ENCODE data around the gene CYSTM1.

CYSTM1 gene

GRCh38 chr5:140215276-140215675 lies 40.3 kb downstream of the CYSTM1 start:
- no peak for DNase-seq

DNA sequence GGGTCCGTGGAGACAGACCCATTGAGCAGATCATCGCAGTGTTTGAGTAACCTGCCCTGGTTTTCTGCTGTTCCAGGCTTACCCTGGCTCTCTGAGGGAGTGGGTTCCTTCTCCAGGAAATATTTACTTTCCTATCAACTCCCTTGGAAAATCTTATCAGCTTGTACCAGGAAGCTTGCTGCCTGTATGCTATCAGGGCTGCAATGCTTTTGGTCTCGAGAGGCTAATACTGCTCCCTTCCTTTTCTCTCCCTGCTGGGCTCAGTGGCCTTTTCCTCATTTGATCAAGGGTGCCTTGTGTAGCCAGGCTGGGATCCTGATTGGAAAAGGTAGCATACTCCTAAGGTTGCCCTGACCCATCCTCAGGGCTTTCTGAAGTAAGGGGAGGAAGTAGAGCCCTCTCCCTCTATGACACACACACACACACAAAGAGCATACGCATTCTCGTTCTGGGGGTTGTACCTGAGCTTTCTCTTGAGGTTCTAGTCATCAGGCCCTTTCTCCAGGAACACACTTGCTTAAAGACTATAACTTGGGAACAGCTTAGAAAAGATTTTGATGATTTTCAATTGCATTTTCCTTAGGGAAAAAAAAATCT lies 41.6 kb downstream of the CYSTM1 start:
- DNase-seq = no peak

DNA sequence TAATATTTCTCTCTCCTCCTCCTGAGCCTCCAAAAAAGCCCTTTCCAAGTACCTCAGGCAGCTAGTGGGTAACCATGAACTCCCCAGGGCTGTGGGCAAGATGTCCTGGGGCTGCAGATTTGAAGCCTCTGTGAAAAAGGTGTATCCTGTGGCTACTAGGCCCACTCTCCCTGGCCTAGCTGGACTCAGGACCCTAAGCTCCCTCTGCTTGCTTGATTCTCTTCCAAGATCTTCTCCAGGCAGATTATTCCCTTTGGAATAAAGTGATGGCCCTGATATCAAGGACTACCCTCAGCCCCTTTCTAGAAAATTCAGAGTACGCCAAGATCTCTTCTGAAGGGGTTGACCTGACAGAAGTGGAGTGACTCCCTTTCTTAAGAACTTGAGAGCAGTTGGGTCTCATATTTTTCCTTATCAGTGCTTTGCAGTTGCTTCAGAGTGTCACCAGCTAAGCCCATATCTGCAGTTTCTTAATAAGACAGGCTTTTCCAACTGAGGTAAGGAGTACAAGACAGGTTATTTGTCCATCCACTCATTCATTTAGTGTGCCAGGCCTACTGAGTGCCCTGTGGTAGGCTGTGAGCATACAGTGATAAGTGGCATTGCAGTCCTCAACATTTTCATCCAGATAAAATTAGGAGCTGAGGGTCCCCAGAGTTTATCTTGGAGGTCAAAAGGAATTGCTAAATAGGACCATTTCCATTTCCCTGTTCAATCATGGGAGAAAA lies 42.5 kb downstream of the CYSTM1 start:
- no peak for DNase-seq

DNA sequence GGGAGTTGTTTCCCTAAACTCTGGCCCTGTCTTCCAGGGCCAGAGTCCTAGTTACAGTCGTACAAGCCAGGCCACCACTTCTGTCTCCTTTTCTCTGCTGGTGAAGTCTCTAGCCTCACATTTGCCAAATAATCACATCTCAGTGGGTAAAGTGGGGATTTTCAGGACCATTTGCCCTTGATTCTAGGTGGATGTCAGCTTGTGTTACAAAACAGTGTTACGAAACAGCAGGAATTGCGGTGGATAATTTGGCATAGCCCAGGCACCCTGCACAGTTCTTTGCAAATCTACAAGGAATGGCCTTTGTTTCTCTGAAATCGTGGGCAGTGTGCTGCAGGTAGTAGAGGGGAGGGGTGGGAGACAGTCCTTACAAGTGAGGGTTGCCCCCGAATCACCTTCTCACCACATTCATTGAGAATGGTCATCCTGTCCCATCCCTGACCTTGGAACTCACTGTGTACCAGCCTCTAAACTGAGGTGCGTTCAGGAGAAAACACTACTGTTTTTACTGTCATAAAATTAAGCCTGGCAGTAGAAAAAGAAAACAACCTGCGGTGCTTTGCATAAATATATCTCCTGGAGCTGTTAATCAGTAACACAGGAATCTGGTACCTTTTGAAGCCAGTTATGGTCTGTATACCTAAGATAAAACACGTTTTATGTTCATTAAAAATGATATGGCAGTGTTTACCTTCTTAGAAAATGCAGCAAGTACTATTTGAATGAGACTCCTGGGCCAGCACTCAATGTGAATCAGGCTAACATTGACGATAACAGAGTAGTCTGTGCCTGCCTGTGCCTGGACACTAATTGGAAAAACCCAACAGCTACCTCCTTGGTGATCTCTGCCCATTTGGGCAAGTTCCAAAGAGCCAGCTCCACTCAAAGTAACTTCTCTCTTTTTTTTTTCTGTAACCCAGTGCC lies 44.3 kb downstream of the CYSTM1 start:
- no peak for DNase-seq

GRCh38 chr5:140220032-140220697 lies 45.2 kb downstream of the CYSTM1 start:
- no peak for DNase-seq

DNA sequence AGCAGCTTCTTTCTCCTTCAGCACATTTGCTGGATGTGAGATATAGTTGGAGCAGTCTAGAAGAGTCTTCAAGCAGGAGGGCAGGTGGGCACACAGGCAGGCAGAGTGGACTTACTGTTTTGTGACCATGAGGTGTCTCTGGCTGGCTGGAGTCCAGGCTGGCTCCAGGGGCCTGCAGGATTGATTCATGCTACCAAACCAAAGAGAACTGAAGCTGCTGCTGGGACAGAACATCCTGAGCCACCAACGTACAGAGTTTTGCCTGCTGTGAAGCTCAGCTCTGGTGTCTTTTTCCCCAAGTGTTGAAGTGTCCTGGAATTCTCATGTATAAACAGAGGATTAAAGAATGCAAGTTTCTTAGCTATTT lies 45.7 kb downstream of the CYSTM1 start:
- no peak for DNase-seq

- no peak for DNase-seq
These were observed 46.8 kb downstream of the CYSTM1 start for GRCh38 chr5:140221697-140222223.

DNA sequence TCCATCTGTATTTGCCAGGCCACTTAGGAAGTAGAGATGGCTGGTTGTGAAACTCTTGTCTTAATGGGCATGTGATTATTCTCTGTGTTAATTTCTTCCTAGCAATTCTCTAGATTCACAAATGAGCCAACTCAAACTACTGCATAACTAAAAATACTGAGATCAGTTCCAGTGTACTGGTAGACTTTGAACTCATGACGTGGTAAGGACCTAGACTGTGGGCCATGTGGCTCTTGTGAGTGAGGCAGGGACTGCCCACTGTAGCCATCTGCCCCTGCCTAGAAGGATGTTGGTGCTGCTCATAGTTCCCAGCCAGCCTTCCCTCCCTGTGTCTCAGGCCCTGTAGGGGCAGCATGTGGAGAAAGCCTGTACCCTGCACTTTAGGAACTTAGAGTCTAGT lies 47.4 kb downstream of the CYSTM1 start:
- DNase-seq = no peak

- no peak for DNase-seq
These were observed 48.6 kb downstream of the CYSTM1 start for GRCh38 chr5:140223567-140223966.

GRCh38 chr5:140224658-140225057 lies 49.7 kb downstream of the CYSTM1 start:
- DNase-seq = no peak

GRCh38 chr5:140225396-140225795 lies 50.4 kb downstream of the CYSTM1 start:
- DNase-seq = no peak

DNA sequence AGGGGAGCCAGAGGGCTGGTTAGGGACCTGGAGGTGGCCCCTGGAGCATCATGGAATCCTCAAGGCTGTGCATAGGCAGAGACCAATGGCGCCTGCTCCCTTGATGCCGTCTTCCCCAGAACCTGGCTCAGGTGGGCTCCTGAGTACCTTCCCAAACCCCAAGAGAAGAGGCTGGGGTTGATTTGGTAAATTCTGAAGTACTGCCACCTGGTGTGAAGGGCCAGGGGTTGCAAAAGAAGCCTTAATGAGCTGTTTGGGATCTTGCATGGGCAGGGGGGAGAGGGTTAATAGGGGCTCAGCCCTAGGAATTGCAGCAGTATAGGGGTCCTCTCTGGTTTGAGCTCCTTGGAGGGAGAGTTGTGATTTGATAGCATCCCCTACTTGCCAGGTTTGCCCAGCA lies 52.1 kb downstream of the CYSTM1 start:
- no peak for DNase-seq

DNA sequence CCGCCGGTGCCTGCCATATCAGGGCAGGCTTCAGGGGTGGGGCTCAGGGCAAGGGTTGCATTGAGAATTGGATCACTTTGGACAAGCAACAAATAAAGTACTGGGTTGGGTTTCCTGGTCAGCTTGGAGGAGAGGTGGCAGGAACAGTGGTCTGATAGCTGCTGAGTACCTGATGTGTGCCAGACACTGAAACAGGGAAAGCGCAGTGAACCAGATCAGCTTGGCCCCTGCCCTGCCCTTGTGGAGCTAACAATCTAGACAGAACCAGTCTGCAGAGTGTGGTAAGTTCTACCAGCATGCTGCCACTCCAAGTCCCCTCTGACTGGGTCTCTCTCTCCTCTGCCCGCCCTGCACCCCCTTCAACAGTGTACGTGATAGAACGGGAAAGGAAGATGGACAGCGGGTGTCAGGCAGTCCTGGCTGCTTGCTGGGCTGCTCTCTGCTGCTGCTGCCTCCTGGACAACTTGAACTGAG lies 53.4 kb downstream of the CYSTM1 start:
- no peak for DNase-seq

DNA sequence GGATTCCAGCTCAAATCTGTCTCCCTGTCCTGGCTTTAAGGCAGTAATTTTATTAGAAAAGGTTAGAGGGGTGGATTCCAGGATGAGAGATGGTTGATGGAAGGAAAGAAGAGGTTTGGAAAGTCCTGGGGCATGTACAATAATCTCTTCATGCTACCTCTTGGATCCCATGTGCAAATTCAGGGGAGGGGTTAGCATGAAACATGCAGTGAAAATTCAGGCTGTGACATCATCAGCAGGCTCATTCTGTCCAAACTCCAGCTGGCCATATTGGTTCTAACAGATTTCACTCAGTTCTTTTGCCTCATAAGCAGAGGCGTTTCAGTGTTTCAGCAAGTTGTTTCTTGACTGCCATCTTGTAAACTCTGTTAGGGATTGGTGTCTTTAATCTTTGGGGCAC lies 55.4 kb downstream of the CYSTM1 start:
- DNase-seq = no peak

GRCh38 chr5:140232731-140233130 lies 57.7 kb downstream of the CYSTM1 start:
- DNase-seq = no peak

GRCh38 chr5:140234377-140234989 lies 59.5 kb downstream of the CYSTM1 start:
- no peak for DNase-seq

GRCh38 chr5:140235791-140236551 lies 61.0 kb downstream of the CYSTM1 start:
- no peak for DNase-seq

- DNase-seq = no peak
These were observed 62.1 kb downstream of the CYSTM1 start for GRCh38 chr5:140236891-140237598.

DNA sequence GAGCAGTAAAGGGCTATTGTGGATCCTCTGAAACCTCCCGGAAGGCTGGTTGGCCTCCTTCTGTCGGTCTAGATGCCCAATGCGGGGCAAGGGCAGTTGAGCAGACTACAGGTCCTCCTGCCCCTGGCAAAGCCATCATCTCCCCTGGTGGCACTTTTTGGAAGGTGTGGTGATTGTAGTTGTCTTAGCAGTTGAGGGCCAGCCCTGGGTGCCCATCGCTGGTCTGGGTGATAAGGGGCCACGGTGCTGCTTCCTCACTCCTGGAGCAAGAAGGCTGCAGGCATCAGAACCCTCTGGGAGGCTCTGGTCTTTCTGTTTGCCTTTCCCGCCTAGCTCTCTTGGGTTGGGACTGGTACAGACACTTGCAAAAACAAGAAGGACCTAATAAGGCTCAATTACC lies 63.8 kb downstream of the CYSTM1 start:
- DNase-seq = no peak

DNA sequence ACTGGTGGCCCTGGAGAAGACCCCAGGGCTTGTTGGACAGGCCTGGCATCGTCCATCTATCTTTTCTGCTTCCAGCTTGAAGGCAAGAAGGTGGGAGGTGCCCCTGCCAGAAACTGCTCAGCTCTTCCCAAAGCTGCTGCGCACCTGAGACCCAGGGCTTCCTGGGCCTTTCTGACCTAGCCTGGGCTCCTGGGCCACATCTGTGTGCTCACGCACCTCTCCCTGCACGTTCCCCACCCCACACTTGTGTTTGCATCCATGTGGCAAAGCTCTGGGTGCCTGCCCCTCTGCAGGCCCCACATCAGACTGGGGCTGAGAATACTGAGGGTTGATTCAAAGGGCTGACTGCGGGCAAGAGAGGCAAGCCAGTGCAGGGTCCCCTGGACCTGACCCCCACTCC lies 64.5 kb downstream of the CYSTM1 start:
- no peak for DNase-seq
